Activated CD8-positive, alpha-beta T cell treated with anti-CD3 and anti-CD28 coated beads for 36 hours (primary cell): Measurements from ENCODE around the gene LIPI. TPM values are rescaled to one million over a fixed set of nuclear protein-coding genes. Genes with fewer than 3 reads are reported as not detected.

ENCODE experiments used
- ATAC-seq: fragments of 200-7000 bp; cut with Tn5 transposase; one replicate; pipeline ENCODE4 v1.10.0; 2021; ENCODE audit warnings: mild to moderate bottlenecking, moderate library complexity
- CTCF ChIA-PET: fragments of 350-600 bp; sonication (Branson Sonifier 250); formaldehyde crosslinking; loops from one replicate; lab custom pipeline; 2021; ENCODE audit warnings: antibody characterized with exemption; lab: Charles Lee
- POLR2A ChIA-PET: fragments of 350-600 bp; sonication (Branson Sonifier 250); formaldehyde crosslinking; loops from one replicate; lab custom pipeline; 2021; ENCODE audit warnings: antibody characterized with exemption; lab: Charles Lee
- DNase-seq: peaks from one replicate; pipeline ENCODE4 v3.0.0-alpha.2; 2020
- H3K27ac Mint-ChIP-seq: one replicate; pipeline ENCODE4 v1.8.0; 2021; ENCODE audit warnings: mild to moderate bottlenecking, mixed read lengths
- H3K27me3 Mint-ChIP-seq: one replicate; pipeline ENCODE4 v1.8.0; 2021; ENCODE audit warnings: mixed read lengths
- H3K36me3 Mint-ChIP-seq: one replicate; pipeline ENCODE4 v1.8.0; 2021; ENCODE audit warnings: low read depth, mixed read lengths
- H3K4me1 Mint-ChIP-seq: one replicate; pipeline ENCODE4 v1.8.0; 2021; ENCODE audit warnings: low read depth, mixed read lengths
- H3K4me3 Mint-ChIP-seq: one replicate; pipeline ENCODE4 v1.8.0; 2021; ENCODE audit warnings: mild to moderate bottlenecking, moderate library complexity, mixed read lengths
- H3K9me3 Mint-ChIP-seq: one replicate; pipeline ENCODE4 v1.8.0; 2021; ENCODE audit warnings: mixed read lengths
- intact Hi-C: fragments of 100-400 bp; cut with micrococcal nuclease; formaldehyde crosslinking; loops from one replicate; pipeline ENCODE4 v1.10.0; 2022
- total RNA-seq, 2 experiments: library from RNA; stranded (reverse); gene quantifications; one replicate each; pipeline ENCODE4 v1.2.3, GENCODE V29; 2021
- TF ChIP-seq, protein P1 (sequence below): fragments of 200-600 bp; IDR thresholded peaks from one replicate; pipeline ENCODE4 v1.8.0; 2022; ENCODE audit warnings: antibody characterized with exemption, mild to moderate bottlenecking

Gene LIPI
- total RNA-seq, 2 experiments from 2014 or later: not detected

- Mint-ChIP-seq H3K27ac (no peak overlapping the region), H3K27me3 (peaks cover 8% of the 10 kb centered on the region), H3K9me3 (peaks cover 3% of the 10 kb centered on the region), H3K4me1 (no peaks in the 10 kb centered on the region), H3K4me3 (no peak overlapping the region), H3K36me3 (no peaks in the 10 kb centered on the region)
- no peak for ATAC-seq
- ChIA-PET POLR2A (no interaction called here), CTCF (interaction anchor here (1.0 to 2.8 kb wide), 3 partner anchors 8 to 16 kb away, joined by 3 to 14 read pairs (median 4); no protein-coding TSS in a partner anchor)
- DNase-seq: no peak
- TF ChIP-seq, protein P1, sequence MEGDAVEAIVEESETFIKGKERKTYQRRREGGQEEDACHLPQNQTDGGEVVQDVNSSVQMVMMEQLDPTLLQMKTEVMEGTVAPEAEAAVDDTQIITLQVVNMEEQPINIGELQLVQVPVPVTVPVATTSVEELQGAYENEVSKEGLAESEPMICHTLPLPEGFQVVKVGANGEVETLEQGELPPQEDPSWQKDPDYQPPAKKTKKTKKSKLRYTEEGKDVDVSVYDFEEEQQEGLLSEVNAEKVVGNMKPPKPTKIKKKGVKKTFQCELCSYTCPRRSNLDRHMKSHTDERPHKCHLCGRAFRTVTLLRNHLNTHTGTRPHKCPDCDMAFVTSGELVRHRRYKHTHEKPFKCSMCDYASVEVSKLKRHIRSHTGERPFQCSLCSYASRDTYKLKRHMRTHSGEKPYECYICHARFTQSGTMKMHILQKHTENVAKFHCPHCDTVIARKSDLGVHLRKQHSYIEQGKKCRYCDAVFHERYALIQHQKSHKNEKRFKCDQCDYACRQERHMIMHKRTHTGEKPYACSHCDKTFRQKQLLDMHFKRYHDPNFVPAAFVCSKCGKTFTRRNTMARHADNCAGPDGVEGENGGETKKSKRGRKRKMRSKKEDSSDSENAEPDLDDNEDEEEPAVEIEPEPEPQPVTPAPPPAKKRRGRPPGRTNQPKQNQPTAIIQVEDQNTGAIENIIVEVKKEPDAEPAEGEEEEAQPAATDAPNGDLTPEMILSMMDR: no peak
- intact Hi-C loops: no loop called here
Observed at GRCh38 chr21:14244911-14245310, 34.2 kb upstream of the LIPI start.

DNA sequence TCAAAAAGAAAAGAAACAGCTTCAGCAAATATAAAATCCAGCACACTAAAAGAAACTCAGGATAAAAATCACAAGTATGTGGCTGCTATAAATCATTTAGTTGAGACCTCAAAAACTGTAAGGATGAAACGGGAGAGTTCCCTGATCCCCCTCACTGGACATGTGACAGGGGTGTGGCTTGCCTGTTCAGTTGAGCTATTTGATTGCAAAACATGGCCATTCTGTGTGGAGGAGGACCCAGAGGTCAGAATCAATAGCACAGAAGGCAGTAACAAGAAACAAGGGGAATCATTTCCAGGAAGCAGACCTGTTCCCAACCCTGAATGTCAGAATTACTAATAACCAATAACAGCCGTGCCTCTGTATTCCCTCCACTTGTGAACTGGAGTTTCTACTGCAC is 33.1 kb upstream of the LIPI start:
- intact Hi-C loops: no loop called here
- no peaks in the 10 kb centered on the region for H3K9me3 Mint-ChIP-seq
- H3K27me3 Mint-ChIP-seq: peaks cover 6% of the 10 kb centered on the region
- H3K36me3 Mint-ChIP-seq: no peaks in the 10 kb centered on the region
- no peak for ATAC-seq
- ChIA-PET POLR2A (no interaction called here), CTCF (interaction anchor here (2.8 kb wide), 1 partner anchor 9 kb away, joined by 14 read pairs; no protein-coding TSS in a partner anchor)
- H3K4me3 Mint-ChIP-seq: no peak overlapping the region
- no peaks in the 10 kb centered on the region for H3K4me1 Mint-ChIP-seq
- H3K27ac Mint-ChIP-seq: no peak overlapping the region
- no peak for DNase-seq
- TF ChIP-seq, protein P1: no peak

- DNase-seq (no peak), ATAC-seq (no peak)
- H3K36me3 Mint-ChIP-seq: no peaks in the 10 kb centered on the region
- H3K27ac Mint-ChIP-seq: no peak overlapping the region
- no peaks in the 10 kb centered on the region for H3K4me1 Mint-ChIP-seq
- intact Hi-C loops: no loop called here
- ChIA-PET POLR2A (no interaction called here), CTCF (interaction anchor here (2.8 kb wide), 1 partner anchor 9 kb away, joined by 14 read pairs; no protein-coding TSS in a partner anchor)
- no peak overlapping the region for H3K4me3 Mint-ChIP-seq
- peaks cover 4% of the 10 kb centered on the region for H3K27me3 Mint-ChIP-seq
- TF ChIP-seq, protein P1: no peak
- H3K9me3 Mint-ChIP-seq: no peaks in the 10 kb centered on the region
Observed at GRCh38 chr21:14243461-14243860, 32.7 kb upstream of the LIPI start.

DNA sequence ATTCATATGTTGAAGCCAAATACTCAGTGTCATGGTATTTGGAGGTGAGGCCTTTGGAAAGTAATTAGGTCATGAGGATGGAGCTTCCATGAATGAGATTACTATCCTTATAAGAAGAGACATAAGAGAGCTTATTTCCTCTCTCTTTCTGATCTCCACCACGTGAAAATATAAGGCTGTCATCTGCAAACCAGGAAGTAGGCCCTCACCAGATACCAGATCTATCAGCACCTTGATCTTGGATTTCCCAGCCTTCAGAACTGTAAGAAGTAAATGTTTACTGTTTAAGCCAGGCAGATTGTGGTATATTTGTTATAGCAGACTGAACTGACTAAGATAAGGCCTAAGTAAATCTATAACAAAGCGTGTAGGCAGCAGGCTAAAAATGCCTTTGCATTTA is 30.5 kb upstream of the LIPI start:
- no peak for ATAC-seq
- peaks cover 2% of the 10 kb centered on the region for H3K27me3 Mint-ChIP-seq
- TF ChIP-seq, protein P1: no peak
- no peak overlapping the region for H3K27ac Mint-ChIP-seq
- H3K4me3 Mint-ChIP-seq: no peak overlapping the region
- ChIA-PET CTCF (interaction anchor here (1.2 to 2.7 kb wide), 2 partner anchors 12 to 17 kb away, joined by 3 to 11 read pairs; no protein-coding TSS in a partner anchor), POLR2A (interaction anchor here (0.7 kb wide), 1 partner anchor 1215 kb away, joined by 3 read pairs; no protein-coding TSS in a partner anchor)
- no peaks in the 10 kb centered on the region for H3K9me3 Mint-ChIP-seq
- no peaks in the 10 kb centered on the region for H3K36me3 Mint-ChIP-seq
- DNase-seq: no peak
- no peaks in the 10 kb centered on the region for H3K4me1 Mint-ChIP-seq
- intact Hi-C loops: no loop called here

GRCh38 chr21:14239281-14239680 is 28.5 kb upstream of the LIPI start:
- ATAC-seq (no peak), DNase-seq (no peak)
- Mint-ChIP-seq H3K27me3 (peaks cover 7% of the 10 kb centered on the region), H3K9me3 (no peaks in the 10 kb centered on the region), H3K4me3 (no peak overlapping the region), H3K27ac (no peak overlapping the region), H3K36me3 (no peaks in the 10 kb centered on the region), H3K4me1 (no peaks in the 10 kb centered on the region)
- ChIA-PET POLR2A (interaction anchor here (0.9 kb wide), 1 partner anchor 32 kb away, joined by 3 read pairs; no protein-coding TSS in a partner anchor), CTCF (interaction anchor here (1.0 to 2.7 kb wide), 4 partner anchors 10 to 21 kb away, joined by 3 to 11 read pairs (median 4); no protein-coding TSS in a partner anchor)
- intact Hi-C loops: no loop called here
- TF ChIP-seq, protein P1: no peak
